Stimulated activated CD4-positive, alpha-beta T cell treated with anti-CD3 and anti-CD28 coated beads, TNF-alpha, amount 100 ng/mL, for 24 hours (primary cell): ENCODE results near the gene CLSTN1.
"Not testable (repeated sequence)": the region's sequence is repeated elsewhere in the genome, so short reads cannot be mapped to it uniquely, and the experiment has no call there.

Source experiments
- DNase-seq, 3 experiments: peaks; one replicate each; pipeline ENCODE4 v3.0.0-alpha.2; 2020; ENCODE audit warnings: low read depth in 3 of 3

CLSTN1 gene

DNA sequence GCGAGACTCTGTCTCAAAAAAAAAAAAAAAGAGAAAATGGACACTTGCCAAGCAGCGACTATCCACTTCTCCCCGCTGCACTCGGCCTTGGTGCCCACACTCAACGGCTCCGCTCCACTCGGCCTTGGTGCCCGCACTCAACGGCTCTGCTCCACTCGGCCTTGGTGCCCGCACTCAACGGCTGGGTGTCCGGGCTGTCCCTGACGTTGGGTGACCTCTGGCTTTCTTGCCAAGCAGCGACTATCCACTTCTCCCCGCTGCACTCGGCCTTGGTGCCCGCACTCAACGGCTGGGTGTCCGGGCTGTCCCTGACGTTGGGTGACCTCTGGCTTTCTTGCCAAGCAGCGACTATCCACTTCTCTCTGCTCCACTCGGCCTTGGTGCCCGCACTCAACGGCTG lies 61.3 kb downstream of the CLSTN1 start:
- not testable (repeated sequence) for DNase-seq

DNA sequence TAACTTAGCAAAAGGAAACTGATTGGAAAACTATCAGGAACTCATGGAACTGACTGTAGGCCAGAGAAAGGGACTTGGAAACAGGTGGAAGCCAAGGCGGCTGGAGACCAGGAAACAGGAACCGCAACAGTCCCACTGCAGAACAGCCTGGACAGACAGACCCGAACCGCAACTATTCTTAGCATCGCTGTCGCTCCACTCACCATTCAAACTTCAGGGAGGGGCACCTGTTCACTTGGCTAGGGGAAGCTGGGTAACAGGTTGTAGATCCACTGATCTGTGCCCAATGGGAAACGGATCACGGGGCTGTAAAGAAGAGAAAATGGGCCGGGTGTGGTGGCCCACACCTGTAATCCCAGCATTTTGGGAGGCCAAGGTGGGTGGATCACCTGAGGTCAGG lies 61.9 kb downstream of the CLSTN1 start:
- DNase-seq = no peak

DNA sequence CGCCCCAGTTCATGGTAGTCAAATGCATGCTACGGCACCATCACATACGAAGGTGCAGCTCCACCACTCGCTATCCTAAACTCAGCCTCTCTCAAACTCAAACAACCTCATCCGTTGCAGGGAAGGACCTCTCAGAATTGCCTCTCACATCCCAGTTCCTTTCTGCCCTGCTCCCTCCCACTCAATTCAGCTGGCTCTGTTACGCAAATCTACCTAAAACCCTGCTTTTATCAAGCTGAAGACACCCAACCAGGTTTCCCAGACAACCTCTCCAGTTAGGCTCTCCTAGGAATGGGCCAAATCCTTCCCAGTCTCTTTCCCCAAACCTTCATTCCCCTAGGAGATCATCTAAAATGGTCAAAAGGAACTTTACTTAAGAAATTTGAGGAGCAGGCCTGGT lies 62.9 kb downstream of the CLSTN1 start:
- DNase-seq = no peak

DNA sequence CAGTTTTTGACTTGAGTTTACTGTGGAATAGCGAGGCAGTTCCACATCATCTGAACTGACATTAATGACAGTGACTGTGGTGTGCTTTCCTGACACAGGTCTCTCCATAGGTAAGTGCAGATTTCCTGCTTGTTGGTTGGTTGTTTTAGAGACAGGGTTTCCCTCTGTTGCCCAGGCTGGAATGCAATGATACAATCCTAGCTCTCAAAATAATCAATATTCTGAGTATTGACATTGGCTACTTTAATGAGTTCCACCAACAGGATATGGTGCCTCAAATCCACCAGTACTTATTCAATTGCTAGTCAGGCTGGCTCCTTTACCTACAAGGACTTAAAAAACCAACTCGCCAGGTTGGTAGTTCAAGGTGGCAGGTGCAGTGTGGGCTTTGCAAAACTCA lies 63.8 kb downstream of the CLSTN1 start:
- DNase-seq = no peak

DNA sequence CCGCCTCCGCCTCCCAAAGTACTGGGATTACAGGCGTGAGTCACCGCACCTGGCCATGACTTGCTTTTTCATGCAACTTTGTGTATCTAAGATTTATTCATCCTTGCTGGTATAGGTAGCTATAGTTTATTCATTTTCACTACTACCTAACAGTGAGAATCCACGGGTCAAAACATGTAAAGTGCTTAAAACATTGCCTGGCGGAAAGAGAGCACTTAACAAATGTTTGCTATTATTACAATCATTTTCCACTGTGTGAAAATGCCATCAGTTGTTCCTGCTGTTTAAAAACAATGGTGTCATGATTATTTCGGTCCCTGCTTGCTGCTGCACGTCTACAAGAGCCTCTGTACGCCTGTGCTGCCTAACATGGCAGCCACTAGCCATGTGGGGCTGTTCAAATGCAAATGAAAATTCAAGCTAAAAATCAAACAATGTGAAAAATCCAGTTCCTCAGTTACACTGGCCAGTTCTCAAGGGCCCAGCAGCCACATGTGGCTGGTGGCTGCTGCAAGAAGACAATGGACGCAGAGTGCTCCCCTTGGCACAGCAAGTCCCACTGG lies 65.1 kb downstream of the CLSTN1 start:
- no peak for DNase-seq

DNA sequence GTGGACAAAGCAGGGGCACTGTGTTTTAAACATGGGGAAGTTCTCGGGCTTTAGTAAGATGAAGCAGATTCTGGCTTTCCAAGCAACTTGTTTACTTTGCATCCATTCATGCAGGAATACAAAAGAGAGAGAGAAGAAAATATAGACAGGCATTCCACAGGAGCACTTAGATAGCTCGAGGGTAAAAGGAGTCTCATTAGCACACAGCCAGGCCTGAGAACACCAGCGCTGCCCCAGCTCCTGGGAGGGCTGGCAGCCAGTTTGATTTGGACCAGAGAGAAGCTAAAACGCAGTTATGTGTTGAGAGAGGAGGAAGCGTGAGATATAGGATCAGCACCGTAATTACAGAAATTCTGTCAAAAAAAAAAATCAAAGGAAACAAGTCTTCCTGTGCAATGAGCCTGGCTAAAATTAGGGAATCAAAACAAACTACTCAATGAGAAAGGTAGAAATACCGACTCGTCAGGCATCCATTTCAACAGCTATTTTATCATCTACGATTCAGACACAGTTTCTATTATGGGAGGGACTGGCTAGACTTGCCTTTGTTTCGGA lies 68.2 kb downstream of the CLSTN1 start:
- DNase-seq = no peak

DNA sequence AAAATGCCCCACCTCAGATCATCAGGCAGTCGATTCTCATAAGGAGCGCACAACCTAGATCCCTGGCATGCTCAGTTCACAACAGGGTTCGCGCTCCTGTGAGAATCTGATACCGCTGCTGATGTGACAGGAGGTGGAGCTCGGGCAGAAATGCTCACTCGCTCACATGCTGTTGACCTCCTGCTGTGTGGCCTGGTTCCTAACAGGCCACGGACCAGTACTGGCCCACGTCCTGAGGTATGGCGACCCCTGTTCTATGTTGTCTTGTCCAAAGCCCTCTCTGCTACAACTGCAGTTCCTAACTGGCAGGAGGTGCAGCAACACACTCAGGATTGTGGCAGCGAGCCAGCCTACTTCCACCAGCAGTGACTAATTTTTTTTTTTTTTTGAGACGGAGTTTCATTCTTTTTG lies 70.6 kb downstream of the CLSTN1 start:
- DNase-seq = no peak

DNA sequence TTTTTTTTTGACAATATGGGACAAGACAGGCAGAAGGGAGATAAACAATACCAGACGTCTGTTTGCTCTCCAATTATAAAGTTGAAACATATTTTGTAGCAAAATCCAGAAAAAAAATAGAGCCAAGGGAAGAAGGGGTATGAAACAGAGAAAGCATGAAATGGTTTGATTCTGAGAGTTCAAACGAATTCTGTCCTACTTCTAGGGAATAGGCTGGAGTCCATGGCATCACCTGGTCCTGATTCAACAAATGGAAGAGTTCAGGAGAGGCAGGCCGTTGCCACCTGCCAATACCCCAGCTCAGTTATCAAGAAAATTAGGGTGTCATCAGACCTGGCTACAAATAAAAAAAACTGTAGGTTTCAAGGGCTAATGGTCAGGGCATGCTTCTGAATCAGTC lies 71.8 kb downstream of the CLSTN1 start:
- no peak for DNase-seq

DNA sequence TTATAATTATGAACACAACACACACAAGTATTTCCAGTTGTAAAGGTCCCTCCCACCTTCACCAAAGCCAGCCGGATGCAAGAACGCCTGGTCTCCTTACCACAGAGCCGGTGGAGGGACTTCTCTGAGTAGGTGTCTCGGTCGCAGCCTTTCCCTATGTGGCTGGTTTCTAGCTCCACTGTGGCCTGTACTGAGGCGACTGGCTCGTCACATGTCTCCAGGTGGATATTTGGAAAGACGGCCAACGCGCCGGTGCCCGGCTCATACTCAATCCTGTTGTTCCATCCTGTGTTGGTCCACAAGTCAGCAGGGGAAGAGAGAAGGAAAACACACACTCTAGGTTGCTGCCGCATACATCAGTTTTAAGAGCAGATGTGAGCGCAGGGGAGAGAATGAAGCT lies 74.4 kb downstream of the CLSTN1 start:
- DNase-seq = no peak

DNA sequence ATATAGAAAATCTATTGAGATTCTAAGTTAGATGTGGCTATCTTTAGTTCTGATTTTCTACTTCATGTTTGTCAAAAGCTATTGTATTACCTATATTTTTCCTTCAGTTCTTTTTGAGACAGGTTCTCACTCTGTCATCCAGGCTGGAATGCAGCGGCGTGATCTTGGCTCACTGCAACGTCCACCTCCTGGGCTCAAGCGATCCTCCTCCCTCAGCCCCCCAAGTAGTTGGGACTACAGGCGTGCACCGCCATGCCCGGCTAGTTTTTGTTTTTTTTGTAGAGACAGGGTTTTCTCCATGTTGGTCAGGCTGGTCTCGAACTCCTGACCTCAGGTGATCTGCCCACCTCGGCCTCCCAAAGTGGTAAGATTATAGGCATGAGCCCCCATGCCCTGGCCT lies 75.4 kb downstream of the CLSTN1 start:
- not testable (repeated sequence) for DNase-seq

DNA sequence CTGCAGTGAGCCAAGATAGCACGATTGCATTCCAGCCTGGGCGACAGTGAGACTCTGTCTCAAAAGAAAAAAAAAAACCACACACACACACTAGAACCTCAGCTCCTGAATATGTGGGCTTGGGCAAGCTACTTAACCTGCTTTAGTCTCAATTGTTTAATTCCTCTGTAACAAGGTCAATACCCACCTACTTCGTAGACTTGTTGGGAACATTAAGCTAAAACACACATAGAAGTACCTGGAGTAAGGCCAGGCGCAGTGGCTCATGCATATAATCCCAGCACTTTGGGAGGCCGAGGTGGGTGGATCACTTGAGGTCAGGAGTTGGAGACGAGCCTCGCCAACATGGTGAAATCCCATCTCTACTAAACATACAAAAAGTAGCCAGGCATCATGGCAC lies 77.1 kb downstream of the CLSTN1 start:
- DNase-seq = no peak

DNA sequence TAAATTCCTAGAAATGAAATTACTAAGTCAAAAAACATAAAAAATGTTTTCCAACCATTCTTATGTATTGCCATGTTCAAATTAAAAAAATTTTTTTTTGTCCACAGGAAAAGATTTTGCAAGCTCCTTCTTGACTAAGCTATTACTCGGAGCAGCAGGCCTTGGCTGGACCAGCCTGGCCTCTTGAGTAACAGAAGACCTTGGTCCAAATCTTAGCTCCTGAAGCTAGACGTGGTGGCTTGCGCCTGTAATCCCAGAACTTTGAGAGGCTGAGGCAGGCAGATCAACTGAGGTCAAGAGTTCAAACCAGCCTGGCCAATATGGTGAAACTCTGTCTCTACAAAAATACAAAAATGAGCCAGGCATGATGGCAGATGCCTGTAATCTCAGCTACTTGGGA lies 77.6 kb downstream of the CLSTN1 start:
- no peak for DNase-seq

DNA sequence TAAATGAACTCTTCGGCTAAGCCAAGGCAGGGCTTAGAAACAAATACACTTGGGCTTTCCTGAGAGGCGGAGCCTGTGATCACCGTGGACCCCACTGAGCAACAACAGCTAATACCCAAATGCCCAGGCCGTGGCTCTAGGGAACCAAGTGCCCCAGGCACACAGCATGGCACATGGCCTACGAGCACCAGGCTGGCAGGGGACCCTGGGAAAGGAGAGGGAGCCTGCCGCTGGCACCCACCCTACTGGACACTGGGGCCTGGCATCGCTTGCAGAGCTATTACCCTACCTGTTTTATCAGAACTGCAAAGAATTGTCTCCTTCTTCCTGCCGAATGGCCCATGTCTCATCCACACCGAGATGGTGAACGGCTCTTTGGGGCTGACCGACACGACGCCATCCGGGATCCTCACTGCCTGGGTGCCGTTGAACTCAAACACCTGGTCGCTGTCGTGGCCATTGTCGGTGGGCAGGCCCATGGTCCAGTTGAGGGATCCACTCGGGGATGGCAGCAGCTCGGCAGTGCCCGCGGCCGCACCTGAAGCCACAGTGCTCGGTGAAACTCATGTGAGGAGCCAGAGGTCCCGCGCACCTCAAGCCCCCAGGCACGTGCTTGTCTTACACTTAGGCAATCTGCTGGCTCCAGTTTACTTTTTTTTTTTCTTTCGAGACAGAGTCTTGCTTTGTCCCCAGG lies 79.5 kb downstream of the CLSTN1 start:
- DNase-seq = no peak

DNA sequence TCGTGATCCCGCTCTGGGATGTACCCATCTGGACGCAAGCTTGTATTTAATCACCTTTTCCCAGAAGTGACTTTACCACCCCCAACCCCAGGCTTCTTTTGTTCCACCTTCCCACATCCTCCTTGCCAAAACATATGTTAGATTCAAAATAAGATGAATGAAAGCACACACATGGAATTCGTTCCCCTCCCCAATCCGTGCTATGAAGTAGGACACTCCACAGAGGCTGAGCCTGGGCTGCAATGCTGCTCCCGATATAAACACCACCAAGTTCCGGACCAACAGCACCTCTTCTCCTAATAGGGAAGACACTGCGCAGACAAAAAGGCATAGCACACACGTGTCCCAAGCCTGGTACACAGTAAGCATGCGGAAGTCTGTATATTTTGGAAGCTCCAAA lies 86.1 kb downstream of the CLSTN1 start:
- DNase-seq = no peak

DNA sequence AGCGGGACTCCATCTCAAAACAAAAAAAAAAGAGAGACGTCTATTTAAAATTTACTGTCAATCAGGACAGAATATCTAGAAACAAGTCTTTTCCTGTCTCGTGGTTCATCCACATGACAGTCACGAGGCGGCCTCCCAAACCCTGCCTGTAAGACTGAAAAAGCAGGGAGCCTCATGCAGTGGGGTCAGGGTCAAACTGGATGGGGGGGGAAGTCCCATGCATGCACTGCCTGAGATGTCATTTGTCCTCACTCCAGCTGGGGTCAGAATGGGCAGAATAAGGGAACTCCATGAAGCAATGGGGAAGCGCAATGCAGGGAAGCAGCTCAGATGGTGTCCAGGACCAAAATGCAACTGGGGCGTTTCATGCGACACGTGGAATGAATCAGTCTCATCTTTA lies 86.7 kb downstream of the CLSTN1 start:
- DNase-seq = no peak

DNA sequence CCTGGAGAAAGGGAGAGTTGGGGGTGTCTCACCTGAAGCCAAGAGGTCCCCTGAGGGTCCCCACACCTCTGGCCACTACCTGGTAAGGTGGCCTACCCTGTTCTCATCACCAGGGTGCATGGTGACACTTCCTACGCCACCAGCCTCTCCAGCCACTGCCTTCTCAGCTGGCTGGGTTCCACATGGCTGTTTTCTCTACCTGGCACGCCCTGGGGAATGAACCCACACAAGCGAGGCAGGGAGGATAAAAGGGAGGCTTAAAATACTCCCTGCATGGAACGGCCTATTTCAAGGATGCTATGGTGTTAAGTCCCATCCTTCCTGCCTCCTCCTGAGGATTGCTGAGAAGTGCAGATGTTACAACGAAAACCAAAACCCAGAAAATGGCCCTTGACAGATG lies 87.5 kb downstream of the CLSTN1 start:
- no peak for DNase-seq

DNA sequence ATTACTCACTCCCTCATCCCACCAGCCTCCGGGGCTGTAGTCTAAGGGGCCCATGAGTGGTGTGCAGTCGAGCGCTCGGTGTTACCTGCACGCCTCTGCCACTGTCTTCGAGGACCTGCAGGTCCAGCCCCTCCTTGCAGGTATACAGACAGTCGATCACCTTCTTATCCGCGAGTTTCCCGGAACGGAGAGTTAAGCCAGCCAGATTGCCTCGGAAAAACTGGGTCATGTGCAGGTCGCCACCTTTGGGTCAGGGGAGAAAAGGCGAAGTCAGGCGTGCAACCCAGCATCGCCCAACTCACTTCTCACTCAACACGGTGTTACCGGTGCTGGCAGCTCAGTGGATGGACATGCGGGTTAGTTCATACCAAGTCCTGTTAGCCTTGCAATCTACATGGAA lies 88.0 kb downstream of the CLSTN1 start:
- DNase-seq = no peak

DNA sequence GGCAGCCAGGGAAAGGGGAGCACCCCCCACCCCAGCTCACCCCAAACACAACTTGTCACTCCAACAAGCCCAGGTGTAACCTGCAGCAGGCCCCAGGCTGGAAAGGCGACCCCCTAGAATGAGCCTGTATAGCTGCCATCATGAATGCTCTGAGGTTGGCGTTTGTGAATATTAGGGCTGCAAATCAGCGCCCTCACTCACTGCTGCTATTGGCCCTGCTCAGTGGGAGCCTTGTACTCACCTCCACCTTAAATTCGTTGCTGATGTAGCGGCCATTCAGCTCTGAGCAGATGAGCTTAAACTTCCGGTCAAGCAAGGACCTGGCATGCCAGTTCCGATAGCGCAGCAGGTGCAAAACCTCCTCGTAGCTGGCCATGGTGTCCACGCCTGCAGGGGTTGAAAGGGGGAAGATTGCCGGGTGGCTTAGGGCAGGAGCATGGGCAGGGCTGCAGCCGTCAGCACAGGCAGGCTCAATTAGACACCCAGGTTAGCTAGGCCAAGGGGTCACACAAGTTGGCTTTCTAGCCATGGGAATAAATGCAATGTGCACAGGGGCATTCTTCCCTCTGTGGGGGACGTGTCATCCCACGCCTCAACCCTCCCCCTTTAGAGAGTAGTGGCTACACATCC lies 90.5 kb downstream of the CLSTN1 start:
- DNase-seq = no peak

DNA sequence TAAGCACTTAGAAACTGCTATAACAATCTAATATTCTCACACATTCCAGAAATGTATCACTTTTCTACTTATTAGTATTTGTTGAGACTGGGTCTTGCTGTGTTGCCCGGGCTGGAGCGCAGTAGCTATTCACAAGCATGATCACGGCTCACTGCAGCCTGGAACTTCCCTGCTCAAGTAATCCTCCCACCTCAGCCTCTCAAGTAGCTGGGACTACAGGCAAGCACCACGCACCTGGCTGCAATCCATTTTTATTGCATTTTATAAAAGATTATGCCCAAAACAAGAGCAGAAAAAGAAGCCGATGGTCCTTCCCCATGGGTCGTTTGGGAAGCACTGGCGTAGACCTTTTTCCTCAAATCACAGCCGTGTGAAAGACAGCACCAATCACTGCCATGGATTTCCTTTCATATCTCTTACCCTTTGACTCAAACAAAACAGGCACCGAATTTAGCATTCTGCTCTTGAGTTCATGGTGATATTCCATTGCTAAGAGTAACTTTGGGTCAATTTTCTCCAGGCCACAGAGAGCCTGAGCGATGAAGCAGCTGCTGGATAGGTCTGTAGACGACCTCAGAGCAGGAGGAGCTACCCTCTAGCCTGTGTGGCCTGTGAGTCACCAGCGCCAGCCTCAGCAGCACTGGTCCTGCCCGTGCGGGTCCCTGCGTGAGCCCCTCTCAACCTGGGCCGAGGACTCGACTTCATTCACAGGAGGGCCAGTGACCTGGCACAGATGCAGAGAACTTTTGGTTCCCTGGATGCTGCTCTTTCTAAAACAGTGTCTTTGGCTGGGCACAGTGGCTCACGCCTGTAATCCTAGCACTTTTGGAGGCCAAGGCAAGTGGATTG lies 91.4 kb downstream of the CLSTN1 start:
- DNase-seq = no peak

DNA sequence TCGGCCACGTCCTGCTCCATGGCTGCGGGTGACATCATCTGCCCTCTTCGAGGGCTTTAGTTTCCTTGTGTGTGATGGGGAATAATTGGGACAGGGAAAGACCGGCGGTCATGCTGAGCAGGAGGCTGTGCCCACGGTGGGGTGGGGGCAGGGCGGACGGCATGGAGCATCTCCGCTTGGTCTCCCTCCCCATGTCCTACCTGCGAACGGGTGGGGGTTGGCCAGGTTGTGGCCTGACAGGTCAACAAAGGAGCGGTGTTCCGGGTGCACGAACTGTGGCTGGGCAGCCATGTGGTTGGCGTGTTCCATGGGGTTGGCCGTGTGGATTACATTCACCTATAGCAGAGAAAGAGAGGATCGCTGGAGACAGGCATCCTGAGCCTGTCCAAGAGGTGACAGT lies 92.2 kb downstream of the CLSTN1 start:
- DNase-seq = no peak

DNA sequence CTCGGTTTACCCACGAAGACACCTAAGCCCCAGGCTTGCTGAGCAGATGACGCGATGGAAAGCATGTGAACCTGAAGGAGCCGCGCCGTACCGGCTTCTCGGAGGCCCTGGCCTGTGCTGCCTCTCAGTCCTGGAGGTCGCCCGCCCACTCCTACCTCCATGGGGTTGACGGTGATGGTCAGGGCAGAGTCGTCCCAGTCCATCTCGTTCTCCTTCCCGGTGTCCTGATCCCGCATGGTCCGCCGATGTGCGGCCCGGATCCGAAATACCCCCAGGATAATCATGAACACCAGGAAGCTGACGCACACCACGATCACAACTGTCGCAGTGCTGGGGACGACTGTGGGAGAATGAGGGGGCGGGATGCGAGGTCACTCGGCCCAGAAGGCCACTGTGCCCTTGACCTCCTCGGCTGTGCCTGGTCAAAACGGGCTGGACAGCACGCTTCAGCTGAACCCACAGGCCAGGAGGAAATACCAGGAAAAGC lies 92.7 kb downstream of the CLSTN1 start:
- DNase-seq = no peak
